ENCODE results near the gene STX18.

DNA sequence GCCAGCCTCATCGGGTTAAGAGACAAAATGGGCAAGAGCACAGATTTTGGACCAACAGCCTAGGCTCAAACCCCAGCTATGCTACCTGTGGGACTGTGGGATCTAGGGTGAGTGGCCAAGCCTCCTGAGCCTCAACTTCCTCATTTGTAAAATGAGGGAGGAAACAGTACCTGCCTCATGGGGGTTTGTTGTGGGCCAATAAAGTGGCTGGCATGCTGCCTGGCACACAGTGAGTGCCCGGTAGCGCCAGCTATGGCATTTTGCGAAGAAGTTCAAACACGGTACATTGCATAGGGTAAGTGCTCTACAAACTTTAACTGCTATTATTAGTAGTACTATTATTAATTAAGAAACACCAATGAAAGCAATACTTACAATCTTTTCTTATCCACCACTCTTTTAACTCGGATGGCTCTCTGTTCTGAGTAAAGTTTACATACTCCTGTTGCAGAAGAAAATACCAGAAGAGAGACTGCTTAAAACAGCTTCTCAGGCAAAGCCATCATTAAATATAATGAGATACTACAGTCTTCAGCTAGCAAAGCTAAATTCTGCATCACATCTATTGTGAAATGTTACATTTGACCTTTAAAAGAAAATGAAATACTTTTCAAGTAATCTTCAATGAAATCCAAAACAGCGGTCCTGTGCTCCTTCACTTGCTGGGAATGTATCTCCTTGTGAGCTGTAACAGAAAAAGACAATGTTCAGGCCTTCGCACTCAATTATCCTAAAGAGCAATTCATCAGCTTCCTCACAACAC is 84.9 kb downstream of the STX18 start:
- no peak for TF ChIP-seq POLR2AphosphoS5 (IDR thresholded peaks at IDR 0.05; ENCODE audit: borderline replicate concordance, low read depth, low read length)
- TF ChIP-seq EZH2 (IDR thresholded peaks at IDR 0.05) = no peak
- TF ChIP-seq FOXP2 (optimal IDR thresholded peaks at IDR 0.05; ENCODE audit: control extremely low read depth, extremely low read length, insufficient read depth) = no peak
